T-helper 2 cell treated with Interferon-gamma antibody and Interleukin-4, amounts not matched to agents 5 μg/mL and 100 μg/mL, for 36 hours (primary cell): ENCODE results near the gene SGSH.
"Not testable (repeated sequence)": the region's sequence is repeated elsewhere in the genome, so short reads cannot be mapped to it uniquely, and the experiment has no call there.

Source experiments
- DNase-seq: peaks from one replicate; pipeline ENCODE4 v3.0.0; 2021; ENCODE audit warnings: low spot score
- H3K27ac Mint-ChIP-seq: one replicate; pipeline ENCODE4 v1.8.0; 2021; ENCODE audit warnings: mild to moderate bottlenecking, mixed read lengths
- H3K27me3 Mint-ChIP-seq: one replicate; pipeline ENCODE4 v1.8.0; 2021; ENCODE audit warnings: low read depth, mixed read lengths
- H3K36me3 Mint-ChIP-seq: one replicate; pipeline ENCODE4 v1.8.0; 2021; ENCODE audit warnings: low read depth, mixed read lengths
- H3K4me1 Mint-ChIP-seq: one replicate; pipeline ENCODE4 v1.8.0; 2021; ENCODE audit warnings: low read depth, mixed read lengths
- H3K4me3 Mint-ChIP-seq: one replicate; pipeline ENCODE4 v1.8.0; 2022; ENCODE audit warnings: mild to moderate bottlenecking, moderate library complexity, mixed read lengths
- H3K9me3 Mint-ChIP-seq: one replicate; pipeline ENCODE4 v1.8.0; 2021; ENCODE audit warnings: mixed read lengths

The SGSH gene

DNA sequence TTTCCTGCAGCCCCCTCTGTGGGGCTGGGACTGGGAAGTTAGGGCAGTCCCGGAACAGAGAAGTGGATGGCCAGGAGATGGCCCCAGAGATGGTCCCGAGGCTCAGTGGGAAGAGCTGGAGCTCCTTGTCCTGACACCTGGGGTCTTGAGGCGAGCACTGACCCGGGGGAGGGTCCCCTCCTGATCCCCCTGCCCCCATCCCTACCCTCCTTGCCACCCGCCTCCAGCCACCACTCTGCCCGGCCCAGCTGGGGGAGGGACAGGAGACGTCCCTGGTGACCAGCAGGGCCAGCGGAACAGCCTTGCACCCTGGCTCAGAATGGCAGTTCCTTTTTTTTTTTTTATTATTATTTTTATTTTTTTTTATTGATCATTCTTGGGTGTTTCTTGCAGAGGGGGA lies 26.6 kb upstream of the SGSH start:
- Mint-ChIP-seq H3K9me3 (no peaks in the 10 kb centered on the region), H3K27me3 (no peaks in the 10 kb centered on the region), H3K4me3 (no peak overlapping the region), H3K36me3 (no peaks in the 10 kb centered on the region), H3K27ac (no peak overlapping the region), H3K4me1 (no peaks in the 10 kb centered on the region)
- DNase-seq: no peak

DNA sequence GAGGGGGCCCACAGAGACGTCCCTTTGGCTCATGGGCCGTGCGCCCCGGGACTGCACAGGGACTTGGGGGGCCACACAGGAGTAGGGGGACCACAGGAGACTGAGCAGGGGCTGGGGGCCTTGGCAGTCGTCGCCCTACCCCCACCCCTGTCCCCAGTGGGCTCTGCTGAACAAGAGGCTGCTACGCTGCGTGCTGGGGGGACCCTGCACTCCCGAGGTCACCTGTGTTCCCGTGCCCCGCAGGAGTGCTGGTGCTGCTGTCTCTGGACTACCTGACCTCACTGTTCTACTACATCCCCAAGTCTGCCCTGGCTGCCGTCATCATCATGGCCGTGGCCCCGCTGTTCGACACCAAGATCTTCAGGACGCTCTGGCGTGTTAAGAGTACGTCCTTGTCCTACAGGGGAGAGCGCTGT lies 26.1 kb upstream of the SGSH start:
- Mint-ChIP-seq H3K27ac (no peak overlapping the region), H3K27me3 (no peaks in the 10 kb centered on the region), H3K9me3 (no peaks in the 10 kb centered on the region), H3K36me3 (no peaks in the 10 kb centered on the region), H3K4me3 (no peak overlapping the region), H3K4me1 (no peaks in the 10 kb centered on the region)
- DNase-seq: no peak

DNA sequence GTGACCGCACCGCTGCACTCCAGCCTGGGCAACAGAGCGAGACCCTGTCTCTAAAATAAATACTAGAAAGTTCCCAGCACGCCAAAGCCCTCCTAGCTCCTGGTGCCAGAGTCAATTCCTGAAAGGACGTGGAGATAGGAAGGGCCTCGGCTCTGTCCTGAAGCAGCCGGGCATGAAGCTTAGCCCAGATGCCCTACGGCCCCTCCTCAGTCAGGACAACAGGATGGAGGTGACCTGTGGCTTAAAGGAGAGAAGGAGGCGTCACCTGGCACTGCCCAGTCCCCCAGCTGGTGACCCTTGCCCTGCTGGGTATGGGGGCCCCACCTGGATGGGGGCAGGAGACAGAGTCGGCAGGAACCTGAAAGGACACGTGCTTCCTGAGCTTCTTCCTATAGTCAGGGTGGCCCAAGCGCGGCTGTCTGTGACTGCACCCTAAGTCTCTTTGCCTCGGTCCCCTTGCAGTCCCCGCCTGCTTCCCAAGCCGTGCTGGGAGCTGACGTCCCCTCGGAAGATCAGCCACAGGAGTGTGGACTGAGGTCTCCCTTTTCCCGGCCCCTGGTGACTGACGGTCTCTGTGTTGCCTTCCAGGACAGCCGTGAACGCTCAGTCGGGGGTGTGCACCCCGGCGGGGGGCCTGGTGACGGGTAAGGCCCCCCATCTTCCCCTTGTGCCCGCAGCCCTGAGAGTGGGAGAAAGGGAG lies 25.6 kb upstream of the SGSH start:
- Mint-ChIP-seq H3K27ac (no peak overlapping the region), H3K9me3 (no peaks in the 10 kb centered on the region), H3K4me3 (no peak overlapping the region), H3K36me3 (no peaks in the 10 kb centered on the region), H3K4me1 (no peaks in the 10 kb centered on the region), H3K27me3 (no peaks in the 10 kb centered on the region)
- no peak for DNase-seq

DNA sequence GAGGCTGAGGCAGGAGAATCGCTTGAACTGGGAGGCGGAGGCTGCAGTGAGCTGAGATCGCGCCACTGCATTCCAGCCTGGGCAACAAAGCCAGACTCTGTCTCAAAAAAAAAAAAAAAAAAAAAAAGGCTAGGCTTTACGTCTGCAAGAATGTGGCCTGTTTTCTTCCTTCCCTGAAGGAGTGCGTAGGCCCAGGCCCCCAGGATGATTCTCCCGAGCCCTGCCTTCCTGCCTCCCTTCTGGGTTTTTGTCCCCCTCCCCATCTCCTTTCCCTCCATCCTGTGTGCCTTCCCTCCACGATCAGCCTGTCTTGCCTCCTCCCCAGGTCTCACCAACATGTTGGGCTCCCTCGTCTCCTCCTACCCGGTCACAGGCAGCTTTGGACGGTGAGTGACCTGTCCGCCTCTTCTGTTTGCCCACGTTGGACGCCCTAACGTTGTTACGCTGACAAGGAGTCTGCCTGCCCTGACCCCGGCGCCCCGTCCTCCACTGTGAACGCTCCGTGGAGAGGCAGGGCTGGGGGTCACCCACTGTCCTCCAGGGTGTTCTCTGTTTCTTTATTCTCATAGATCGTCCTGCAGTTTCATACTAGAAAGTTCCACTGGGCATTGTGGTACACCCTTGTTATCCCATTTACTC lies 24.9 kb upstream of the SGSH start:
- Mint-ChIP-seq H3K4me1 (no peaks in the 10 kb centered on the region), H3K4me3 (no peak overlapping the region)
- no peak for DNase-seq

DNA sequence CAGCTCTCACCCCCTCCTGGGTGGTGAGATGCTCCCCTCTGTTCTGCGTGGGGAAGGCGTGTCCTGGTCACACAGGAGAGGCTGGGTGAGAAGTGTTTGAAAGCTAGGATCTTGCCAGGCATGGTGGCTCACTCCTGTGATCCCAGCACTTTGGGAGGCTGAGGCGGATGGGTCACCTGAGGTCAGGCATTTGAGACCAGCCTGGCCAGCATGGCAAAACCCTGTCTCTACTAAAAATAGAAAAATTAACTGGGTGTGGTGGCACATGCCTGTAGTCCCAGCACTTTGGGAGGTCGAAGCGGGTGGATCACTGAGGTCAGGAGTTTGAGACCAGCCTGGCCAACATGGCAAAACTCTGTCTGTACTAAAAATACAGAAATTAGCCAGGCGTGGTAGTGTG lies 24.3 kb upstream of the SGSH start:
- H3K27ac Mint-ChIP-seq, H3K36me3 Mint-ChIP-seq, H3K9me3 Mint-ChIP-seq, DNase-seq, H3K4me1 Mint-ChIP-seq, H3K27me3 Mint-ChIP-seq, H3K4me3 Mint-ChIP-seq: not testable (repeated sequence)

More for the DNA sequence above, 24.9 kb upstream of the SGSH start:
- Mint-ChIP-seq H3K9me3 (no peaks in the 10 kb centered on the region), H3K36me3 (no peaks in the 10 kb centered on the region), H3K27ac (no peak overlapping the region), H3K27me3 (no peaks in the 10 kb centered on the region)

DNA sequence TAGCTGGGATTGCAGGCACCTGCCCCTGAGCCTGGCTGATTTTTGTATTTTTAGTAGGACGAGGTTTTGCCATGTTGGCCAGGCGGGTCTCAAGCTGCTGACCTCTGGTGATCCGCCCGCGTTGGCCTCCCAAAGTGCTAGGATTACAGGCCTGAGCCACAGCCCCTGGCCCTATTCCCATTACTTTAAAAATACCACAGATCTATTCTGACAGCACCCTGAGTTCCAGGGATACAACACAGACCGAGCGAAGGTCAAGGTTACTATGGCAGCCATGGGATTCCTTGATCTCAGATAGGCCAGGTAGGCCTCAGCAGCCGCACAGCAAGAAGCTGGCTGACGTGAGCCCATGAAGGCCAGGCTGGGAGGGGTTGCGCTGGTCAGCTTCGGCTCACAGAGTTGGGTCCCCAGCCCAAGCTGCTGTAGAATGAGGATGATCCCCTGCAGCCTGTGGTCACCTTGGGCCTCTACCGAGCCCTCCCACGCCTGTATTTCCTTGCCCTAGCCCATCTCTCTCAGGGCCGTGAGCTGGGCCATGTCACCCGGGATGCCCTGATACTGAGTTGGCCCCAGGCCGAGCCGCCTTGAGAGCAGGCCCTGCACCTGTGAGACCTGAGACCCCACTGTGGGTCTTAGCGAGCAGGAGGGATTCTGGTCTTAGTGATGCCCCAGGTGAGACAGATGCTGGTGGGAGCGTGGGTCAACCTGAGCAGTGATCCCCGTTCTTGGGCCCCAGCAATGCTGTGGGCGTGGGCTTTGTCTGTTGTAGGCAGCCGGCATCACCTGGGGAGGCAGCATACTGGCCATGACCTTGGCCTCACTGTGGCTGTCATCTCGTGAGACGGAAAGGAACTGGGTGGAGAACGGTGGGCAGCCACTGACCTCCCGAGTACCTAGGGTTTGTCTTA lies 23.6 kb upstream of the SGSH start:
- no peak for DNase-seq
- Mint-ChIP-seq H3K4me1 (no peaks in the 10 kb centered on the region), H3K27me3 (no peaks in the 10 kb centered on the region), H3K9me3 (no peaks in the 10 kb centered on the region), H3K36me3 (no peaks in the 10 kb centered on the region), H3K4me3 (no peak overlapping the region), H3K27ac (no peak overlapping the region)

DNA sequence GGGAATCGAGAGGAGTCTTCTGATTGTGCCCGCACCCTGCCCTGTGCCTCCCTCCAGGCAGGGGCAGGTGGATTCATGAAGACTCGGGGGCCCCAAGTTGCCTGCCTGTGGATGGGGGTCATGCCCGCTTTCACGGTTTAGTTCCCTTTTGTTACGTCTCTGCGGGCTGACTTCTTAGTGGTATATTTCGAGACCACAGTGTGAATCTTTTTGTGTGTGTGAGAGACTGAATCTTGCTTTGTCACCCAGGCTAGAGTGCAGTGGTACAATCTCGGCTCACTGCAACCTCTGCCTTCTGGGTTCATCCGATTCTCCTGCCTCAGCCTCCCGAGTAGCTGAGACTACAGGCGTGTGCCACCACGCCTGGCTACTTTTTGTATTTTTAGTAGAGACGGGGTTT lies 22.4 kb upstream of the SGSH start:
- no peaks in the 10 kb centered on the region for H3K36me3 Mint-ChIP-seq
- H3K4me1 Mint-ChIP-seq: no peaks in the 10 kb centered on the region
- H3K27me3 Mint-ChIP-seq: no peaks in the 10 kb centered on the region
- H3K27ac Mint-ChIP-seq: no peak overlapping the region
- no peak overlapping the region for H3K4me3 Mint-ChIP-seq
- DNase-seq: no peak
- no peaks in the 10 kb centered on the region for H3K9me3 Mint-ChIP-seq

DNA sequence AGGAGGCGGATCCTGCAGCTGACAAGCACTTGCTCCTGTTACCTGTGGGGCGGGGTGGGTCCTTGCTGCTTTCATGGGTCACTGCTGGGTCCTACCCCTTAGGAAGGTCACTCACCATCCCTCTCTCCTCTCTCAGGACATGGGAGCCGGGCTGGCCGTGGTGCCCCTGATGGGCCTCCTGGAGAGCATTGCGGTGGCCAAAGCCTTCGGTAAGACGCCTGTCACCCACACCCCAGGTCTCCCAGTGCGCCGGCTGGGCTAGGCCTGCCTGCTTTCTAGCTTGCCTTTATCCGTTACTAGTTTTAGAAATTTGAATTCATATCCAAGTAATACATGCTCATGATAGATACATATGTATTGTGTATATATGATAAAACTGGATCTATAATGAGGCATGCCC lies 17.3 kb upstream of the SGSH start:
- H3K27me3 Mint-ChIP-seq: no peaks in the 10 kb centered on the region
- no peak for DNase-seq
- no peaks in the 10 kb centered on the region for H3K4me1 Mint-ChIP-seq
- H3K36me3 Mint-ChIP-seq: peaks cover 13% of the 10 kb centered on the region
- H3K27ac Mint-ChIP-seq: no peak overlapping the region
- peaks cover 16% of the 10 kb centered on the region for H3K9me3 Mint-ChIP-seq
- no peak overlapping the region for H3K4me3 Mint-ChIP-seq

DNA sequence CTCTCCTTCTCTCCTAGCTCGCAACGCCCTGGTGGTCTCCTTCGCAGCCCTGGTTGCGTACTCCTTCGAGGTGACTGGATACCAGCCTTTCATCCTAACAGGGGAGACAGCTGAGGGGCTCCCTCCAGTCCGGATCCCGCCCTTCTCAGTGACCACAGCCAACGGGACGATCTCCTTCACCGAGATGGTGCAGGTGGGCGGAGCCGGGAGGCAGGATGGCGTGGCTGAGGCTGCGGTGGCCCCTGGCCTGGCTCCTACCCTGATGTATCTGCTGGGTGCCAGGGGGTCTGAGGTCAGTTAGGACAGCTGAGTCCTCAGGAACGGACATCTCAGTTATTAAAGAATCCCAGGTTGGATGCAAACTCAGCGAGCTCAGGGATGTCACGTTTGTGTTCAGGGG lies 16.8 kb upstream of the SGSH start:
- H3K27ac Mint-ChIP-seq: no peak overlapping the region
- no peak overlapping the region for H3K4me3 Mint-ChIP-seq
- H3K36me3 Mint-ChIP-seq: peaks cover 13% of the 10 kb centered on the region
- peaks cover 18% of the 10 kb centered on the region for H3K9me3 Mint-ChIP-seq
- no peak for DNase-seq
- no peaks in the 10 kb centered on the region for H3K4me1 Mint-ChIP-seq
- H3K27me3 Mint-ChIP-seq: no peaks in the 10 kb centered on the region

DNA sequence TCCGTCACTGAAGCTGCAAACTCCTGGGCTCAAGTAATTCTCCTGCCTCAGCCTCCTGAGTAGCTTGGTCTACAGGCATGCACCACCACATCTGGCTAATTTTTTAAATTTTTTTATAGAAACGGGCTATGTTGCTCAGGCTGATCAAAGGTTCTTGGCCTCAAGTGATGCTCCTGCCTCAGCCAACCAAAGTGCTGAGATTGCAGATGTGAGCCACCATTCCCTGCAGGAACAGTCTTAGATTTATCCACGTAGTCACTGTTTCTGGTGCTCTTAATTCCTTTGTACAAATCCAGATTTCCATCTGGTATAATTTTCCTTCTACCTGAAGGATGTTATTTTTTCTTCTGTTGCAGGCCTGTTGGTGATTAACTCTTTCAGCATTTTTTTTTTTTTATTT lies 13.1 kb upstream of the SGSH start:
- DNase-seq: no peak
- Mint-ChIP-seq H3K27ac (no peak overlapping the region), H3K36me3 (peaks cover 20% of the 10 kb centered on the region), H3K9me3 (peaks cover 24% of the 10 kb centered on the region), H3K27me3 (no peaks in the 10 kb centered on the region), H3K4me1 (no peaks in the 10 kb centered on the region), H3K4me3 (no peak overlapping the region)

DNA sequence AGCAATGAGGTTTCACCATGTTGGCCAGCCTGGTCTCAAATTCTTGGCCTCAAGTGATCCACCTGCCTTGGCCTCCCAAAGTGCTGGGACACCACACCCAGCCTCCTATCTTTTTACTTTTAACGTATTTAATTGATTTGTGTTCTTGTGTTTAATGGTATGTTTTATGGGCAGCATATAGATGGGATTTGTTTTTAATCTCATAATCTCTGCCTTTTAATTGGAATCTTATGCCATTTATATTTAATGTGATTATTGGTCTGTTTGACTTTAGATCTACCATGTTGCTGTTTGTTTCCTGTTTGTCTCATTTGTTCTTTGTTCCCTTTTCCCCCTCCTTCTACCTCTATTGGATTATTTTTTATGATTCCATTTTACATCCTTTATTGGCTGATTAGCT lies 12.3 kb upstream of the SGSH start:
- Mint-ChIP-seq H3K4me1 (no peaks in the 10 kb centered on the region), H3K36me3 (peaks cover 20% of the 10 kb centered on the region), H3K27ac (no peak overlapping the region), H3K4me3 (no peak overlapping the region), H3K9me3 (peaks cover 24% of the 10 kb centered on the region), H3K27me3 (no peaks in the 10 kb centered on the region)
- DNase-seq: no peak

DNA sequence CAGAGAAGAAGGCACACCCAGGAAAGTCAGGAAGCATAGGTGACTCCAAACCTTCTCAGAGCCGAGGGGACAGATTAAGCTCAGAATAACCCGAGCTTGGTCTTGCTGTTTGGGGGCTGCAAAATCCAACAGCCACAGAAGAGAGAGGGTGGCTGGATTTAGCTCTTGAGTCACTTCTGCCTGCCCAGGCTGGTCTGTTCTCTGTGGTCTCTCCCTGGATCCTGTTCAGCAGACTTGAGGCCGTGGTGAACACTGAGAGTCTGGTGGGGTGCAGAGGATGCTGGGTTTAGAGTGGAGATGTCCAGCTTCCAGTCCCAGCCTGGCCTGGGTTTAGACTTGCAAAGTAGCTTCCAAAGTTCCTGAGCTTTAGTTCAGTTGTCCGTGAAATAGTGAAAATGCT lies 8.9 kb upstream of the SGSH start:
- Mint-ChIP-seq H3K9me3 (peaks cover 20% of the 10 kb centered on the region), H3K4me3 (no peak overlapping the region), H3K4me1 (no peaks in the 10 kb centered on the region), H3K27ac (no peak overlapping the region), H3K36me3 (peaks cover 16% of the 10 kb centered on the region), H3K27me3 (no peaks in the 10 kb centered on the region)
- no peak for DNase-seq

DNA sequence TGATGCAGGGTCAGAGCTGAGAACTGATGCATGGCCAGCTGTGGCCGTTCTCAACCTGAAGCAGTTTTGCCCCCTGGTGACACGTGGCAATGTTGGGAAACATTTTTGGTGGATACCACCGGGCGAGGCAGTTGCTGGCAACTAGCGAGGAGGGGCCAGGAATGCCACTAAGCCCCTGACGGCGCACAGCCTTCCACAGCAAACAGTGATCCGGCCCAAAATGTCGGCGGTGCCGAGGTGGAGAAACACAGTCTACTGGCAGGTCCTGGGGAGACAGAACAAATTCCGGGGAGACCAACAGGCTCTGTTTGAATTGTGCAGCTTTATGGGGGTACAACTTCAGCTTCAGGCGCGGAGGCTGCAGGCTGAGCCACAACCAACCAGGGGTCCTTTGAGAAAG lies 8.3 kb upstream of the SGSH start:
- peaks cover 17% of the 10 kb centered on the region for H3K9me3 Mint-ChIP-seq
- no peak overlapping the region for H3K4me3 Mint-ChIP-seq
- H3K27me3 Mint-ChIP-seq: no peaks in the 10 kb centered on the region
- H3K27ac Mint-ChIP-seq: no peak overlapping the region
- DNase-seq: no peak
- no peaks in the 10 kb centered on the region for H3K4me1 Mint-ChIP-seq
- H3K36me3 Mint-ChIP-seq: peaks cover 14% of the 10 kb centered on the region

DNA sequence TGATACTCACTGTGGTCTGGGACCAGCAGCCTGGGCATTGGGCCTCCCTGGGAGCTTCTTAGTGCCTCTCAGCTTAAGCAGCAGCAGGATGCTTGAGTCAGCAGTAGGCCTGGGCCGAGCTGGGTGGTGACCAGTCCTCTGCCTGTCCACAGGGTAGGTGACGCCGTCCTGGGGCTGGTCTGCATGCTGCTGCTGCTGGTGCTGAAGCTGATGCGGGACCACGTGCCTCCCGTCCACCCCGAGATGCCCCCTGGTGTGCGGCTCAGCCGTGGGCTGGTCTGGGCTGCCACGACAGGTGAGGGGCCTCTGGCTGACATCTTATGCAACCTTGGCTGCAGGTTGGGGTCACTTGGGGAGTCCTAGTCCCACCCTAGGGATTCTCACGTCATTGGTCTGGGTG lies 7.5 kb upstream of the SGSH start:
- peaks cover 10% of the 10 kb centered on the region for H3K36me3 Mint-ChIP-seq
- no peak overlapping the region for H3K27ac Mint-ChIP-seq
- no peaks in the 10 kb centered on the region for H3K4me1 Mint-ChIP-seq
- H3K27me3 Mint-ChIP-seq: no peaks in the 10 kb centered on the region
- peaks cover 12% of the 10 kb centered on the region for H3K9me3 Mint-ChIP-seq
- no peak for DNase-seq
- no peak overlapping the region for H3K4me3 Mint-ChIP-seq
